HUES64 (cell line): ENCODE results near the gene FADD.

Experiments
- H3K27ac ChIP-seq: 2 replicates; pipeline ENCODE4 v1.7.0; 2013; ENCODE audit warnings: low read depth, low read length, inconsistent platforms
- H3K27me3 ChIP-seq: 2 replicates; pipeline ENCODE4 v1.6.1; 2013; ENCODE audit warnings: mild to moderate bottlenecking, low read length; ENCODE audit not compliant: insufficient read depth
- H3K36me3 ChIP-seq: 2 replicates; pipeline ENCODE4 v1.6.1; 2013; ENCODE audit warnings: mild to moderate bottlenecking, low read length; ENCODE audit not compliant: insufficient read depth
- H3K4me1 ChIP-seq: 2 replicates; pipeline ENCODE4 v1.6.1; 2013; ENCODE audit warnings: mild to moderate bottlenecking, low read length, moderate library complexity; ENCODE audit not compliant: insufficient read depth
- H3K4me3 ChIP-seq: 2 replicates; pipeline ENCODE4 v1.5.1; 2013; ENCODE audit warnings: mild to moderate bottlenecking, low read length, moderate library complexity
- H3K9ac ChIP-seq: 2 replicates; pipeline ENCODE4 v1.6.1; 2013; ENCODE audit warnings: mild to moderate bottlenecking, low read depth, low read length
- H3K9me3 ChIP-seq: 2 replicates; pipeline ENCODE4 v1.6.1; 2013; ENCODE audit warnings: low read depth, low read length; ENCODE audit not compliant: insufficient read depth
- WGBS: fragments of 150-250, 120-280 bp; methylation state at CpG from one replicate; pipeline ENCODE4 v1.1.7; 2013; ENCODE audit warnings: missing lambda C conversion rate; 5-methylcytosine and 5-hydroxymethylcytosine counted together

FADD gene

DNA sequence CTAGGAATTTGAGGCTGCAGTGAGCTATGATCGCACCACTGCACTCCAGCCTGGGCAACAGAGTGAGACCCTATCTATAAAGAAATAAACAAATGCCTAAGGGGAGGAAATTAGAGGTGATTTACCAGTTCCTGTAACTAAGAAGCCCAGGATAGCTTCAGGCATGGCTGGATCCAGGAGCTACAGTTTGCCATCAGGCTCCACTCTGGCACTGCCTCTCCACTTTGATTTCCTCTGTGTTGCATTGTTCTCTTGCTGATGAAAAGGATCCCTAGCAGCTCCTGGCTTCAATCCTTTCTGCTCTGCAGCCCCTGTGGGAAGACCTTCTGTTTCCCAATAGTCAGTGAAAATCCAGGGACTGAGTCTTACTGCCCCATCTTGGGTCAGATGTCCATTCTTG is 20.1 kb upstream of the FADD start:
- Histone ChIP-seq H3K4me3 (no peak overlapping the region), H3K27ac (no peak overlapping the region), H3K36me3 (no peaks in the 10 kb centered on the region), H3K27me3 (no peaks in the 10 kb centered on the region), H3K9ac (no peak overlapping the region), H3K9me3 (no peaks in the 10 kb centered on the region), H3K4me1 (no peaks in the 10 kb centered on the region)
- no CpG with 5 or more reads among the region's 1 CpG for WGBS

GRCh38 chr11:70183483-70184176 is 19.5 kb upstream of the FADD start:
- H3K27ac ChIP-seq = no peak overlapping the region
- H3K4me3 ChIP-seq = no peak overlapping the region
- no peaks in the 10 kb centered on the region for H3K36me3 ChIP-seq
- no peaks in the 10 kb centered on the region for H3K4me1 ChIP-seq
- H3K27me3 ChIP-seq = no peaks in the 10 kb centered on the region
- 93% methylated on average over 11 of the region's 11 CpGs for WGBS
- no peaks in the 10 kb centered on the region for H3K9me3 ChIP-seq
- H3K9ac ChIP-seq = no peak overlapping the region

GRCh38 chr11:70184396-70184795 is 18.7 kb upstream of the FADD start:
- H3K9me3 ChIP-seq = no peaks in the 10 kb centered on the region
- no peaks in the 10 kb centered on the region for H3K4me1 ChIP-seq
- H3K27me3 ChIP-seq = no peaks in the 10 kb centered on the region
- H3K9ac ChIP-seq = no peak overlapping the region
- WGBS = 90% methylated on average over 9 of the region's 9 CpGs
- no peak overlapping the region for H3K4me3 ChIP-seq
- no peak overlapping the region for H3K27ac ChIP-seq
- H3K36me3 ChIP-seq = no peaks in the 10 kb centered on the region

- no peaks in the 10 kb centered on the region for H3K4me1 ChIP-seq
- 93% methylated on average over 28 of the region's 28 CpGs for WGBS
Measured at GRCh38 chr11:70185348-70186055, 17.6 kb upstream of the FADD start.

GRCh38 chr11:70186420-70186819 is 16.7 kb upstream of the FADD start:
- Histone ChIP-seq H3K27ac (no peak overlapping the region), H3K4me3 (no peak overlapping the region), H3K9me3 (no peaks in the 10 kb centered on the region), H3K4me1 (no peaks in the 10 kb centered on the region), H3K36me3 (no peaks in the 10 kb centered on the region), H3K27me3 (no peaks in the 10 kb centered on the region), H3K9ac (no peak overlapping the region)
- WGBS = 96% methylated on average over 6 of the region's 6 CpGs

More at GRCh38 chr11:70185348-70186055, 17.6 kb upstream of the FADD start:
- Histone ChIP-seq H3K27ac (no peak overlapping the region), H3K36me3 (no peaks in the 10 kb centered on the region), H3K4me3 (no peak overlapping the region), H3K9me3 (no peaks in the 10 kb centered on the region), H3K27me3 (no peaks in the 10 kb centered on the region), H3K9ac (no peak overlapping the region)

- 95% methylated on average over 10 of the region's 10 CpGs for WGBS
- Histone ChIP-seq H3K9ac (no peak overlapping the region), H3K9me3 (no peaks in the 10 kb centered on the region), H3K36me3 (no peaks in the 10 kb centered on the region), H3K27me3 (no peaks in the 10 kb centered on the region), H3K27ac (no peak overlapping the region), H3K4me1 (no peaks in the 10 kb centered on the region), H3K4me3 (no peak overlapping the region)
Measured at GRCh38 chr11:70186936-70187335, 16.2 kb upstream of the FADD start.

GRCh38 chr11:70187771-70188170 is 15.3 kb upstream of the FADD start:
- no peaks in the 10 kb centered on the region for H3K27me3 ChIP-seq
- H3K4me3 ChIP-seq = no peak overlapping the region
- 90% methylated on average over 15 of the region's 15 CpGs for WGBS
- H3K4me1 ChIP-seq = no peaks in the 10 kb centered on the region
- H3K27ac ChIP-seq = no peak overlapping the region
- no peak overlapping the region for H3K9ac ChIP-seq
- H3K9me3 ChIP-seq = no peaks in the 10 kb centered on the region
- no peaks in the 10 kb centered on the region for H3K36me3 ChIP-seq

GRCh38 chr11:70189622-70190021 is 13.5 kb upstream of the FADD start:
- H3K27me3 ChIP-seq = no peaks in the 10 kb centered on the region
- WGBS = 94% methylated on average over 11 of the region's 11 CpGs
- H3K9me3 ChIP-seq = no peaks in the 10 kb centered on the region
- no peak overlapping the region for H3K4me3 ChIP-seq
- H3K4me1 ChIP-seq = no peaks in the 10 kb centered on the region
- no peaks in the 10 kb centered on the region for H3K36me3 ChIP-seq
- no peak overlapping the region for H3K9ac ChIP-seq
- H3K27ac ChIP-seq = no peak overlapping the region

GRCh38 chr11:70191495-70192140 is 11.5 kb upstream of the FADD start:
- Histone ChIP-seq H3K4me3 (no peak overlapping the region), H3K9me3 (no peaks in the 10 kb centered on the region), H3K36me3 (no peaks in the 10 kb centered on the region), H3K9ac (no peak overlapping the region), H3K27ac (no peak overlapping the region), H3K27me3 (no peaks in the 10 kb centered on the region), H3K4me1 (no peaks in the 10 kb centered on the region)
- WGBS = 22% methylated on average over 22 of the region's 22 CpGs

- WGBS = 92% methylated on average over 15 of the region's 15 CpGs
- H3K9ac ChIP-seq = no peak overlapping the region
- H3K4me1 ChIP-seq = no peaks in the 10 kb centered on the region
- H3K9me3 ChIP-seq = no peaks in the 10 kb centered on the region
- no peak overlapping the region for H3K4me3 ChIP-seq
- no peaks in the 10 kb centered on the region for H3K27me3 ChIP-seq
- H3K27ac ChIP-seq = no peak overlapping the region
- H3K36me3 ChIP-seq = no peaks in the 10 kb centered on the region
Measured at GRCh38 chr11:70192666-70193410, 10.3 kb upstream of the FADD start.
